KMS-11 (cell line): ENCODE results near the gene TRRAP.

Experiments used
- H2AFZ ChIP-seq: fragments of 200-600 bp; sonication (generic); 2 replicates; pipeline ENCODE4 v1.6.1; 2016; ENCODE audit warnings: antibody characterized with exemption, mixed run types, low read depth
- H3K27ac ChIP-seq: fragments of 200-600 bp; sonication (generic); 2 replicates; pipeline ENCODE4 v1.6.1; 2016; ENCODE audit warnings: mild to moderate bottlenecking, mixed run types
- H3K27me3 ChIP-seq: fragments of 200-600 bp; sonication (generic); 2 replicates; pipeline ENCODE4 v1.6.1; 2017; ENCODE audit warnings: mild to moderate bottlenecking, low read depth, mixed run types, moderate library complexity; ENCODE audit not compliant: insufficient read depth
- H3K36me3 ChIP-seq: fragments of 200-600 bp; sonication (generic); 2 replicates; pipeline ENCODE4 v1.6.1; 2017; ENCODE audit warnings: mild to moderate bottlenecking, mixed run types; ENCODE audit not compliant: insufficient read depth
- H3K4me1 ChIP-seq: fragments of 200-600 bp; sonication (generic); 2 replicates; pipeline ENCODE4 v1.6.1; 2016; ENCODE audit warnings: mild to moderate bottlenecking, low read depth, mixed run types; ENCODE audit not compliant: poor library complexity, severe bottlenecking
- H3K4me2 ChIP-seq: fragments of 200-600 bp; sonication (generic); 2 replicates; pipeline ENCODE4 v1.7.0; 2016; ENCODE audit warnings: mild to moderate bottlenecking, mixed run types
- H3K4me3 ChIP-seq: fragments of 200-600 bp; sonication (generic); IDR thresholded peaks from 2 replicates; pipeline ENCODE4 v1.6.1; 2017; ENCODE audit warnings: low read depth, low read length, mixed read lengths; ENCODE audit not compliant: insufficient read depth
- H3K79me2 ChIP-seq: fragments of 200-600 bp; sonication (generic); 2 replicates; pipeline ENCODE4 v1.6.1; 2016; ENCODE audit warnings: low read depth, mixed run types; ENCODE audit not compliant: insufficient read depth
- H3K9ac ChIP-seq: fragments of 200-600 bp; sonication (generic); 2 replicates; pipeline ENCODE4 v1.6.1; 2016; ENCODE audit warnings: mild to moderate bottlenecking, mixed run types
- H4K20me1 ChIP-seq: fragments of 200-600 bp; sonication (generic); 2 replicates; pipeline ENCODE4 v1.6.1; 2016; ENCODE audit warnings: mild to moderate bottlenecking, mixed run types; ENCODE audit not compliant: insufficient read depth
- CTCF ChIP-seq: fragments of 200-600 bp; sonication (generic); conservative IDR thresholded peaks from 2 replicates; pipeline ENCODE4 v1.6.1; 2017; ENCODE audit warnings: low read depth, mild to moderate bottlenecking, antibody characterized with exemption, low read length, moderate library complexity, mixed read lengths

TRRAP gene

GRCh38 chr7:98892609-98893008, 14.3 kb downstream of the TRRAP start:
- H3K9ac ChIP-seq, result no peak overlapping the region
- H3K4me3 ChIP-seq, result no peak overlapping the region
- H3K4me2 ChIP-seq, result no peak overlapping the region
- H3K4me1 ChIP-seq, result no peaks in the 10 kb centered on the region
- no peaks in the 10 kb centered on the region; the same call in 1 of the 2 replicates for H3K79me2 ChIP-seq
- peaks cover 3% of the 10 kb centered on the region; the same call in 1 of the 2 replicates for H4K20me1 ChIP-seq
- H3K27ac ChIP-seq, result no peak overlapping the region
- no peak for TF ChIP-seq CTCF
- no peaks in the 10 kb centered on the region for H3K27me3 ChIP-seq
- H2AFZ ChIP-seq, result no peak overlapping the region
- H3K36me3 ChIP-seq, result peaks cover 17% of the 10 kb centered on the region; the same call in 1 of the 2 replicates

- Histone ChIP-seq H3K79me2 (no peaks in the 10 kb centered on the region; the same call in 1 of the 2 replicates), H3K27ac (no peak overlapping the region), H3K9ac (no peak overlapping the region), H2AFZ (no peak overlapping the region), H3K36me3 (peaks cover 39% of the 10 kb centered on the region; the same call in 1 of the 2 replicates), H3K4me3 (no peak overlapping the region), H4K20me1 (no peaks in the 10 kb centered on the region; the same call in 1 of the 2 replicates), H3K4me1 (no peaks in the 10 kb centered on the region), H3K4me2 (no peak overlapping the region), H3K27me3 (no peaks in the 10 kb centered on the region)
- no peak for TF ChIP-seq CTCF
Observed at GRCh38 chr7:98899816-98900215, 21.5 kb downstream of the TRRAP start.

- peaks cover 34% of the 10 kb centered on the region; the same call in 1 of the 2 replicates for H3K36me3 ChIP-seq
- no peak overlapping the region for H3K9ac ChIP-seq
- H4K20me1 ChIP-seq, result no peaks in the 10 kb centered on the region
- no peak for TF ChIP-seq CTCF
- no peaks in the 10 kb centered on the region for H3K79me2 ChIP-seq
- no peak overlapping the region for H2AFZ ChIP-seq
- no peaks in the 10 kb centered on the region for H3K27me3 ChIP-seq
- H3K4me1 ChIP-seq, result no peaks in the 10 kb centered on the region
- H3K27ac ChIP-seq, result no peak overlapping the region
- no peak overlapping the region for H3K4me2 ChIP-seq
- no peak overlapping the region for H3K4me3 ChIP-seq
Observed at GRCh38 chr7:98900815-98901214, 22.5 kb downstream of the TRRAP start.

GRCh38 chr7:98902523-98902922, 24.2 kb downstream of the TRRAP start:
- no peaks in the 10 kb centered on the region for H3K79me2 ChIP-seq
- peaks cover 30% of the 10 kb centered on the region; the same call in 1 of the 2 replicates for H3K36me3 ChIP-seq

More at GRCh38 chr7:98902523-98902922, 24.2 kb downstream of the TRRAP start:
- no peak overlapping the region for H3K4me2 ChIP-seq
- no peaks in the 10 kb centered on the region for H4K20me1 ChIP-seq
- TF ChIP-seq CTCF, result no peak
- H3K9ac ChIP-seq, result no peak overlapping the region
- no peak overlapping the region for H3K4me3 ChIP-seq
- no peak overlapping the region for H3K27ac ChIP-seq
- H2AFZ ChIP-seq, result no peak overlapping the region
- H3K27me3 ChIP-seq, result no peaks in the 10 kb centered on the region
- H3K4me1 ChIP-seq, result no peaks in the 10 kb centered on the region
